Measurements from ENCODE around the gene ECM1.

- TF ChIP-seq CTCF (conservative IDR thresholded peaks at IDR 0.05; ENCODE audit: low read depth, low read length) (no peak), EZH2 (IDR thresholded peaks at IDR 0.05; ENCODE audit: borderline replicate concordance, low read depth, low read length, poor library complexity, severe bottlenecking) (no peak)
Measured at GRCh38 chr1:150479370-150479769, 28.5 kb upstream of the ECM1 start.

Measured in A673 (cell line).